Measurements from ENCODE around the gene TTN. TPM values are rescaled to one million over a fixed set of nuclear protein-coding genes. Genes with fewer than 3 reads are reported as not detected.

TTN gene
- total RNA-seq, result 10 to 100 TPM; 11.0 to 11.6 TPM

DNA sequence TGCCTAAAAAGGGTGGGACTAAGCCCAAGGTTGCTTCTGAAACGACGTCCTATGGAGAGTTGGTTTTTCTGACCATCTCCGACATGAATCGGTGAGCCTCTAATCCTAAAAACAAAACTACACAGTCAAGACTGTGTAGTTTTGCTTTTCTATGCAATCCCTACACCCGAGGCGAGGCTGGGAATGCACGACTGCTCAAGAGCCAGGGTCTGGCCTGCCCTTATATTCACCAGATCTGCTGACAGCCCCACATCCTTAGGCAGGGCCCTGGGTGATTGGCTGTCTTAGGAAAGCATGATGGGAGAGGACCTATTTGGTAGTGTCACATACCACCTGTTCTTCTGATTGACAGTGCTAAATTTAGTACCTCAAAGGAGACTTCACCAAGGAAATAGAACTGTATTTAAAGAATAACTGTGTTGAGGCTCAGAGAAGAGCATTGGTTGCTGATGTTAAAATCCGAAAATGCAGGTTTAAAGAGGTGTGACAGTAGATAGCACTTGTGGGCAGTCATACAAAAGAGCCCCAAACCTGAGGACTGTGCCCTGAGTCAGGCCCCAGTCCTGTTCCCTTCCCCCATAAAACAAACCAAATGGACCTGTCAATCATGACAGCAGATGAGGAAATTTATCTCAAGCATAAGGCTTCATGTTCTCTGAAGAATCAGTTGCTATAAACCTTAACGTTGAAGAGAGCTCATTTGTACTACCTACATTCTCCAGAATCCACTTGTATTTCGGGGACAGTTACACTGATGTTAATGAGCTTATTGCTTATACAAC, at the start of gene TTN:
TSS of gene TTN (minus strand) at position 197 of the 782 bp plus-strand sequence. CDS start 2,781 bp downstream, outside the sequence.

DNA sequence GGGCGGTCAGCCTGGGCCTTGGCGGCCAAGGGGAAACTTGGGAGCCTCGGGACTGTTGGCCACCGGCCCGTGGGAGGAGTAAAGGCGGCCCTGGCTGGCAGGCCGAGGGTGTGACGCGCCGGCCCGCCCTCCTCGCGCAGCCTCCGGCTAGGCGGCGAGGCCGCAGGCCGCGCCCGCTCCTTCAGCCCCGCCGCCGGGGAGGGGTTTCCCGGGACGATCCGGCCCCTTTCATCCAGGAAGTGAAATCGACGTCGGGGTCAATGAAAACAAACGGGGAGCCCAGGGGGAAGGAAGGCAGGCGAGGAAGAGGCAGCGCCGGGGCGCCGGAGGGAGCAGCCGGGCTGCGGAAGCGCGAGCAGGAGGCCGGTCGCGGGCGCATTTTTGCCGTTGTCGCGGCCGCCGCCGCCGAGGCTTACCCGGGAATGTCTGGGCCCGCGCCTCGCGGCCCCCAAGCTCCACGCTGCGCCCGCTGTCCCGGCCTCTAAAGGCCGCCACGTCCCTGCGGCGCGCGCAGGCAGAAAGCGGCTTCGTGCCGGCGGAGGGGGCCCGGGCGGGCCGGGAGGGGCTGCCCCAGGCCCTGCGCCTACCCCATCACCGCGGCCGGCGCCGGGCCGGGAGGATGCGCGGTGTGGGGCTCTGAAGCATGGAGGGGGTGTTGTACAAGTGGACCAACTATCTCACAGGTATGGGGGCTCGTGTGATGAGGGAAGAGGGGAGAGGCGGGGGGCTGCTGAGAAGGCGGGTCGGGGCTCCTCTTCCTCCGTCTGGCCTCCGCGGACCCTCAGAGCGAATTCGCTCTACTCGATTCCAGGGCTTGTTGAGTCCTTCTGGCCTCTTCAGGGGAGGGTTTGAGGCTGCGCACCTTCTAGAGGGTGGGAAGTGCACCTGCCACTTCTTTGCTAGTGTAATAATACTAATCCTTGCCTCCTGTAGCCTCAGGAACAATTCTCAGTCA, 326.7 kb downstream of the TTN start, which contains the start of gene PLEKHA3:
TSS of gene PLEKHA3 (plus strand) at position 231 of the 955 bp plus-strand sequence. CDS start at position 644, 413 bp downstream.

DNA sequence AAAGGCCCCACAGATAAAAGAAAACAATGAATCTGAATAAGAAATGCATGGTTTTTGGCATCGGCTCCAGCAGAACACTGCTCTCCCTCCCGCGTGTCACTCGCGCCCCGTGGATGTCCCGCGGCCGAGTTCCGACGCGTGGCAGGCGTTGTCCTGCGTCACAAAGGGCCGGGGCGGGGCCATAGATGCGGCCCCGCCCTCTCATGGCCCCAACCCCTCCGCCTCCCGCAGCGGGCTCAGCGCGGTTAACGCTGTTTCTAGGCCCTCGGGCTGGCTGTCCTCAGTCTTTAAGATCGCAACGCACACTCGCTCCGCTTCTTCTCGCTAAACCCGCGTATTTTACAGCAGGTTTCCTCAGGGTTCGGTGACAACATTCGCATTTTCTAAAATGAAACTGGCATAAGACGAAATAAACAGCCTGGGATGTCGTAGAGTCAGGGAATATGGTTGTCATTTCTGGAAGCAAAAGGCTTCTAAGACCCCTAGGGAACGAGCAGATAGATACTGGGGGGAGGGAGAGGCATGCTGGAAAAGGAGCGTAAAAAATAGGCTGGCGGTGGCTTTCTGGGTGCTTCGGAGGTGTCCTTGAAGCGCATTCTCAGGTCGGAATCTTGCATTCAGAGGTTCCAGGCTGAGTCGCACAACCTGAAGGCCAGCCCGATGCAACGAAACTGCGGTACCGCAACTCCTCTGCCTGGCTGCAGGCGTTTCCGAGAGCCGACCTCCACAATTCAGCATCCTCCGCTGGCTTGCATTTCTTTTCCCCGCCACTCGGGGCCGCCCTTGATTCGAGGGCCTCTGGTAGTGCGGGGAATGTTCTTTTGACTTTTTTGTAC, 328.6 kb downstream of the TTN start, which contains the start of gene FKBP7:
TSS of gene FKBP7 (minus strand) at position 162 of the 836 bp plus-strand sequence. CDS start at position 61, 101 bp downstream.

Other genes starting within 250 kb of the TTN start
- gene CCDC141, start 242.7 kb upstream of the TTN start, total RNA-seq, result 10 to 100 TPM; 11.4 to 13.0 TPM